IPS-18a (cell line): ENCODE data around the gene RAB35.

Experiments used
- H3K27ac ChIP-seq: one replicate; pipeline ENCODE4 v1.5.1; 2013; ENCODE audit warnings: low read length
- H3K27me3 ChIP-seq: one replicate; pipeline ENCODE4 v1.6.1; 2013; ENCODE audit warnings: mild to moderate bottlenecking, low read length; ENCODE audit not compliant: control insufficient read depth, insufficient read depth
- H3K36me3 ChIP-seq: one replicate; pipeline ENCODE4 v1.6.1; 2013; ENCODE audit warnings: low read depth, low read length; ENCODE audit not compliant: control insufficient read depth
- H3K4me1 ChIP-seq: one replicate; pipeline ENCODE4 v1.6.1; 2013; ENCODE audit warnings: low read depth, low read length; ENCODE audit not compliant: control insufficient read depth
- H3K4me3 ChIP-seq: one replicate; pipeline ENCODE4 v1.5.1; 2013; ENCODE audit warnings: low read length
- H3K9ac ChIP-seq: one replicate; pipeline ENCODE4 v1.6.1; 2013; ENCODE audit warnings: mild to moderate bottlenecking, low read length, moderate library complexity
- H3K9me3 ChIP-seq: one replicate; pipeline ENCODE4 v1.6.1; 2013; ENCODE audit warnings: low read depth, low read length; ENCODE audit not compliant: control insufficient read depth

RAB35 gene

DNA sequence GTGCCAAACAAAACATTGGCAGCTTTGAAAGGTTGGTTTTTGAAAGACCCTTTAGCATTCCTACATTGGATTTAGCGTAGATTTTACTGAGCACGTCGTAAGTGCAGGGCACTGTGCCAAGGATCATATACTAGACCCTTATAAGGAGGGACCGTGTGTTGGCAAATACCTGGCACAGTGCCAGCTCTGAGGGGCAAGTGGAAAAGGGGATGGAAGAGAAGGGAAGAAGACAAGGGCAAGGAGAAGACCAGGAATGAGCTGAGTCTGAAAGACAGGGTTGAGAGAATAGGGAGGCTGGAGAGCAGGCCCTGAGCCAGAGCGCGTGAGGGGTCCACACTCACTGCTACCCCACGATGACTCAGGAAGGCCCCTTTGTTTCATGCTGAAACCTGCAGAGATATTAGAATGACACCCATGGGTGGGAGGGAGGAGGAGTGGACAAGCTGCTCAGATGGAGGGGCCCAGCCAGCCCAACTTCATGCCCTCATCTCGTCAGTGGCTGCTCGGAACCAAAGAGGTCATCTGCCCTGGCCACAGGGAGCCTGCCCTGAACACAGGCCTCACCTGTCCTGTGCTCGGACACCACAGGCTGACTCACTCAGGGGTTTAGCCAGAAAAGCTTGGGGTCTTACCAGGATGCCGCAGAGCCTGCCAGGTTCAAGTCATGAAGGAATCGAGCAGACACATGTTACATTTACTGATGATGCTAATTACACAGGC, 25.0 kb downstream of the RAB35 start:
- Histone ChIP-seq H3K4me1 (peaks cover 30% of the 10 kb centered on the region), H3K27me3 (no peaks in the 10 kb centered on the region), H3K9ac (no peak overlapping the region), H3K36me3 (no peaks in the 10 kb centered on the region), H3K9me3 (no peaks in the 10 kb centered on the region), H3K27ac (no peak overlapping the region), H3K4me3 (no peak overlapping the region)

- Histone ChIP-seq H3K9me3 (no peaks in the 10 kb centered on the region), H3K27me3 (no peaks in the 10 kb centered on the region), H3K4me3 (no peak overlapping the region), H3K36me3 (no peaks in the 10 kb centered on the region), H3K27ac (no peak overlapping the region), H3K9ac (no peak overlapping the region), H3K4me1 (peaks cover 38% of the 10 kb centered on the region)
Observed at GRCh38 chr12:120090626-120091295, 25.8 kb downstream of the RAB35 start.

GRCh38 chr12:120090206-120090605, 26.3 kb downstream of the RAB35 start:
- no peaks in the 10 kb centered on the region for H3K27me3 ChIP-seq
- H3K4me3 ChIP-seq, result no peak overlapping the region
- no peak overlapping the region for H3K9ac ChIP-seq
- H3K36me3 ChIP-seq, result no peaks in the 10 kb centered on the region
- no peak overlapping the region for H3K27ac ChIP-seq
- no peaks in the 10 kb centered on the region for H3K9me3 ChIP-seq
- H3K4me1 ChIP-seq, result peaks cover 43% of the 10 kb centered on the region

DNA sequence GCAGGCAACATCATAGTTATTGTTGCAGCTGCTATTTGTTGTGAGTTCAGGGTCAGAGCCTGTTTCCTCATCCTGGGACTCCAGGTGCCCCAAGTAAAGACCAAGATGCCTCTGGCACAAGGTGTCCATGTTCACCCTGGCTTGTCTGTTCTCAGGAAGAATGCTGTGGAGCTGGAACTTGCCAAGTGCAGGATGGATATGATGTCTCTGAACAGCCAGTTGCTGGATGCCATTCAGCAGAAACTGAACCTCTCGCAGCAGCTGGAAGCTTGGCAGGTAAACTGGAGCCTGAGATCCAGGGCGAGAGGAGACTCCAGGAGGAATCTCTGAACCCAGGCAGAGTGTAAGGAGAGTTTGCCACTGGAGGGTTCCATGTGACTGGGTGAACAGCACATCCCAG, 26.8 kb downstream of the RAB35 start:
- no peaks in the 10 kb centered on the region for H3K27me3 ChIP-seq
- H3K9ac ChIP-seq, result no peak overlapping the region
- H3K9me3 ChIP-seq, result no peaks in the 10 kb centered on the region
- no peaks in the 10 kb centered on the region for H3K36me3 ChIP-seq
- no peak overlapping the region for H3K27ac ChIP-seq
- peaks cover 42% of the 10 kb centered on the region for H3K4me1 ChIP-seq
- H3K4me3 ChIP-seq, result no peak overlapping the region

DNA sequence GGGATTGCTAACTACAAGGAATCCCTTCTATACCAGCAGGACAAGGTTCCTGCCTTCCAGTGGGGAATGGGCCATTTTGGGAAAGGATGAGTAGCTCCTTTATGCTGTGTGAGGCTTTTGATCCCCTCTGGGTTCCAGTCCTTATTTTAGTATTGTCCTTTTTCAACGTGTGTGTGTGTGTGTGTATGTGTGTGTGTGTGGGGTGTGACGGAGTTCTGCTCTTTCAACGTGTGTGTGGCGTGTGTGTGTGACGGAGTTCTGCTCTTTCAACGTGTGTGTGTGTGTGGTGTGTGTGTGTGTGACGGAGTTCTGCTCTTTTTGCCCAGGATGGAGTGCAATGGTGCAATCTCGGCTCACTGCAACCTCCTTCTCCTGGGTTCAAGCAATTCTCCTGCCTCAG, 27.4 kb downstream of the RAB35 start:
- no peaks in the 10 kb centered on the region for H3K36me3 ChIP-seq
- H3K9ac ChIP-seq, result no peak overlapping the region
- no peak overlapping the region for H3K4me3 ChIP-seq
- peaks cover 37% of the 10 kb centered on the region for H3K4me1 ChIP-seq
- H3K9me3 ChIP-seq, result no peaks in the 10 kb centered on the region
- H3K27ac ChIP-seq, result no peak overlapping the region
- H3K27me3 ChIP-seq, result no peaks in the 10 kb centered on the region

GRCh38 chr12:120086801-120087621, 29.5 kb downstream of the RAB35 start:
- Histone ChIP-seq H3K27ac (peak overlapping the region; percentile 80), H3K36me3 (no peaks in the 10 kb centered on the region), H3K4me1 (peaks cover 23% of the 10 kb centered on the region), H3K27me3 (no peaks in the 10 kb centered on the region), H3K4me3 (peak overlapping the region; percentile 62), H3K9ac (peak overlapping the region; percentile 55), H3K9me3 (no peaks in the 10 kb centered on the region)

GRCh38 chr12:120085920-120086645, 30.5 kb downstream of the RAB35 start:
- H3K27ac ChIP-seq, result peak overlapping the region; percentile 80
- H3K9ac ChIP-seq, result peak overlapping the region; percentile 55

DNA sequence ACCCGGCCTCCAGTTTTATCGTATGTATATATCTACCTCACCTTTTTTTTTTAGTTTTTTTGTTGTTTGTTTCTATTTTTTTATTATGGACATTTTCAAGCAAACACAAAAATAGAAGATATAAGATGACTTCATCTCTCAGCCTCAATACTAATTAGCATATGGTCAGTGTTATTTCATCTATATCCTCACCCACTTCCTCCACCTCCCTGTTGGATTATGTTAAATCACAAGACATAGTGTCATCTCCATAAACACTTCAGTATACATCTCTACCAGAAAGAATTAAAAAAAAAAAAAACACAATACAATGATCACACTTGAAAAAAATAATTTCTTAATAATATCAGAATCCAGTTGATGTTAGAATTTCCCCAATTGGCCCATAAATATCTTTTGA, 34.9 kb downstream of the RAB35 start:
- Histone ChIP-seq H3K27me3 (no peaks in the 10 kb centered on the region), H3K9me3 (no peaks in the 10 kb centered on the region), H3K4me1 (peaks cover 14% of the 10 kb centered on the region), H3K9ac (no peak overlapping the region), H3K36me3 (no peaks in the 10 kb centered on the region), H3K4me3 (no peak overlapping the region), H3K27ac (no peak overlapping the region)

More at GRCh38 chr12:120085920-120086645, 30.5 kb downstream of the RAB35 start:
- H3K27me3 ChIP-seq, result no peaks in the 10 kb centered on the region
- H3K4me1 ChIP-seq, result peaks cover 23% of the 10 kb centered on the region
- H3K4me3 ChIP-seq, result peak overlapping the region; percentile 41
- no peaks in the 10 kb centered on the region for H3K9me3 ChIP-seq
- no peaks in the 10 kb centered on the region for H3K36me3 ChIP-seq

DNA sequence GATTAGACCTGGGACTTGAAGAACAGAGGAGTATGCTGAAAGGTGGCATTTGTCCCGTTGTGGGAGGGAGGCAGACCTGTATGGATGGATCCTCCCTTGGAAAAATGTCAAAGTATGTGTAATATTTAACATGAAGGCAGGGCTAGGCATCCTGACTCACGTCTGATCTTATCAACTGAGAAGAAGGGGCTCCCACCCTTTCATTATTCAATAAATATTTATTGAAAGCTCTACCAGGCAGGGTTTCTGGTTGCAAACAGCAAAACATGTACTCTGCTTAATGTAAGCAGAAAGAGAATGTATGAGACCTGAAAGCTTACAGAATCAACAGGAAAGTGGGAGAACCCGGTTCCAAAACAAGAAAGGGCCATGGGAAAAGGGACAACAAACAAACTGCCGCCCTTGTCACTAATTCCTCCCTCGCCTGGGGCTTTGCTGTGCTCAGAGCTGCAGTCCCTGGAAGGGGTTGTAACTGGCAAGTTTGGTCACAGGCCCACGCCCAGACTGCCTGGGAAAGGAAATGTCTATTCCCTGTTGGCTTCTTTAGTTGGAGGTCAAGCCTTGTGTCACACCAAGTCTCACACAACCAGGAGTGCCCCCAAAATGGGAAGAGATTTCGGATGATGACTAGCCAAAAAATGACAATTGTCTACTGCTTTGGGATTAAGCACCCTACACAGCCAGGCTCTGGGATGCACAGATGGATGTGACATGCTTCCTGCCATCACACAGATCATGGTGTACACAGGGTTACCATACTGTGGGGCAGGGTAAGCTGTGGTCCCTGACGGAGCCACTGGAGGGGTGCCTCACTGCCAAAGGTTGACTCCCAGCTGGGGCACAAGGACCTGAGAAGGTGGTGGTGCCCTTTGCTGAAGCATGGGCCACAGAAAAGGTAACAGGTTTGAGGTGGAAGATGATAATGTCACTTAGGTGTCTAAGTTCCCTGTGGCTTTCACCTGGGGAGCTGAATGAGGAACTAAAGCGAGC, 36.8 kb downstream of the RAB35 start:
- Histone ChIP-seq H3K4me1 (no peaks in the 10 kb centered on the region), H3K36me3 (no peaks in the 10 kb centered on the region), H3K9ac (no peak overlapping the region), H3K27me3 (no peaks in the 10 kb centered on the region), H3K27ac (no peak overlapping the region), H3K4me3 (no peak overlapping the region), H3K9me3 (no peaks in the 10 kb centered on the region)

- Histone ChIP-seq H3K9ac (no peak overlapping the region), H3K27ac (no peak overlapping the region), H3K4me3 (no peak overlapping the region)
Observed at GRCh38 chr12:120078868-120079267, 37.7 kb downstream of the RAB35 start.

More at GRCh38 chr12:120078868-120079267, 37.7 kb downstream of the RAB35 start:
- Histone ChIP-seq H3K4me1 (no peaks in the 10 kb centered on the region), H3K36me3 (no peaks in the 10 kb centered on the region), H3K27me3 (no peaks in the 10 kb centered on the region), H3K9me3 (no peaks in the 10 kb centered on the region)
